SK-N-SH (cell line): ENCODE measurements around the gene PNO1.

Experiments
- CHD2 ChIP-seq: fragments of 150-350 bp; IDR thresholded peaks from 2 replicates; pipeline ENCODE4 v1.6.1; 2018; ENCODE audit warnings: low read length; ENCODE audit not compliant: partially characterized antibody
- FOXJ3 ChIP-seq: sonication (generic); formaldehyde crosslinking; IDR thresholded peaks from 2 replicates; pipeline ENCODE4 v1.5.1; 2020; ENCODE audit warnings: mild to moderate bottlenecking, missing genetic modification reagents
- JUND ChIP-seq: IDR thresholded peaks from 2 replicates; pipeline ENCODE4 v1.4.0; 2012
- MXI1 ChIP-seq: IDR thresholded peaks from 2 replicates; pipeline ENCODE4 v1.6.1; 2012; ENCODE audit warnings: mild to moderate bottlenecking, low read depth, low read length, improper control_type of control experiment
- POLR2AphosphoS5 ChIP-seq: IDR thresholded peaks from 2 replicates; pipeline ENCODE4 v1.6.1; 2012; ENCODE audit warnings: low read depth, low read length
- RCOR1 ChIP-seq: fragments of 150-350 bp; IDR thresholded peaks from 2 replicates; pipeline ENCODE4 v1.6.1; 2017; ENCODE audit warnings: antibody characterized with exemption, low read length
- TAF1 ChIP-seq: IDR thresholded peaks from 2 replicates; pipeline ENCODE4 v1.6.1; 2012; ENCODE audit warnings: low read depth, mild to moderate bottlenecking, low read length, moderate library complexity, borderline replicate concordance
- YY1 ChIP-seq: IDR thresholded peaks from 2 replicates; pipeline ENCODE4 v1.4.0; 2012; ENCODE audit warnings: low read depth, mild to moderate bottlenecking
- TF ChIP-seq, protein P1 (sequence below): fragments of 200-600 bp; sonication (generic); IDR thresholded peaks from 2 replicates; pipeline ENCODE4 v1.6.1; 2017; ENCODE audit warnings: antibody characterized with exemption, mild to moderate bottlenecking, moderate library complexity

DNA sequence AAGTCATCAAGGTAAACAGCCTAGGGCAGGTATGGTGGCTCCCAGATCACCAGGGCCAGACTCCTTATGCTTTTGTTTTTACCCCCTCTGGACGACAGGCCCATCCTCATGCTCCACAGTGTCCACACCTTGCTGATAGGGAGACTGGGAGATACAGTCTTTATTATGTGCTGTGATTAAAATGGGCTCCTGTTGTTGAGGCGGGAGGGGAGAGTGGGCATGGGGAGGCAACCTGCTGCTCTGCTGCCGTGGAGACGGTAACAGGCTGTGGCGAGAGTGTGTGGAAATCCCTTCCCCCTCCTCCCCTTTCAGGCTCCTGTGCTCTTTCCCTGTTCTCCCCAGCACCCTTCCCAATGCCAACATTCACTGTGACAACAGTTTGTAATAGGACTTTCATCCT lies 38.2 kb upstream of the PNO1 start:
- no peak for TF ChIP-seq POLR2AphosphoS5
- TF ChIP-seq TAF1: no peak
- no peak for TF ChIP-seq JUND
- TF ChIP-seq FOXJ3 (CRISPR knock-in tag): no peak
- no peak for TF ChIP-seq MXI1
- TF ChIP-seq, protein P1, sequence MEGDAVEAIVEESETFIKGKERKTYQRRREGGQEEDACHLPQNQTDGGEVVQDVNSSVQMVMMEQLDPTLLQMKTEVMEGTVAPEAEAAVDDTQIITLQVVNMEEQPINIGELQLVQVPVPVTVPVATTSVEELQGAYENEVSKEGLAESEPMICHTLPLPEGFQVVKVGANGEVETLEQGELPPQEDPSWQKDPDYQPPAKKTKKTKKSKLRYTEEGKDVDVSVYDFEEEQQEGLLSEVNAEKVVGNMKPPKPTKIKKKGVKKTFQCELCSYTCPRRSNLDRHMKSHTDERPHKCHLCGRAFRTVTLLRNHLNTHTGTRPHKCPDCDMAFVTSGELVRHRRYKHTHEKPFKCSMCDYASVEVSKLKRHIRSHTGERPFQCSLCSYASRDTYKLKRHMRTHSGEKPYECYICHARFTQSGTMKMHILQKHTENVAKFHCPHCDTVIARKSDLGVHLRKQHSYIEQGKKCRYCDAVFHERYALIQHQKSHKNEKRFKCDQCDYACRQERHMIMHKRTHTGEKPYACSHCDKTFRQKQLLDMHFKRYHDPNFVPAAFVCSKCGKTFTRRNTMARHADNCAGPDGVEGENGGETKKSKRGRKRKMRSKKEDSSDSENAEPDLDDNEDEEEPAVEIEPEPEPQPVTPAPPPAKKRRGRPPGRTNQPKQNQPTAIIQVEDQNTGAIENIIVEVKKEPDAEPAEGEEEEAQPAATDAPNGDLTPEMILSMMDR: no peak
- TF ChIP-seq RCOR1: no peak
- no peak for TF ChIP-seq CHD2
- no peak for TF ChIP-seq YY1
